Measurements from ENCODE around the gene KLHL30.

Gene KLHL30

DNA sequence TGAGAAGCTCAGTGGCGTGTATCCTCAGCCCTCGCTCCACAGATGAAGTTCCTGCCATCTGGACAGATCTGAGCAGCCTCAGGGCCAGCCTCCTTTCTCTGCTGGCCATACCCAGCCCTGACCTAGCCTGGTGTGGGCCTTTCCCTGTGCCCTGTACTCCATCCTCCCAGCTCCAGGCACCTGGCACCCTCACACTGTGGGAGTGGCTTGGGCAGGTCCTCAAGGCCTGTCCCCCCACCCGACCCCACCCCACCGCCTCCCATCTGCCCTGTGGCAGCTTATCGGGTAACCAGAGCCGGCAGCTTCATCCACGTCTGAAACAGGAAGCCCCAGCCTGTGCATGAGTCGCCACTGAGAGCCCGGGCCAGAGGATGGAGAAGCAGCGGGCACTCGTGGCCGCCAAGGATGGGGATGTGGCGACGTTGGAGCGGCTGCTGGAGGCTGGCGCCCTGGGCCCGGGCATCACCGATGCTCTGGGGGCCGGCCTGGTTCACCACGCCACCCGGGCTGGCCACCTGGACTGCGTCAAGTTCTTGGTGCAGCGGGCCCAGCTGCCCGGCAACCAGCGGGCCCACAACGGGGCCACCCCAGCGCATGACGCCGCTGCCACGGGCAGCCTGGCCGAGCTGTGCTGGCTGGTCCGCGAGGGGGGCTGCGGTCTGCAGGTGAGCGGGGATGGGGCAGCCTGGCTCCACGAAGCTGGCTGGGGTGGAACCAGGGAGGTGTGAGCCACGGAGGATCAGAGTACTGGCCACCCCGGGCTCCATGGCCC lies 38.2 kb upstream of the KLHL30 start, which contains the start of gene ESPNL:
ESPNL (plus strand) TSS at position 292 of the 772 bp plus-strand sequence; CDS start at position 372, 80 bp downstream.
- H3K4me1 Mint-ChIP-seq: peaks cover 3% of the 10 kb centered on the region
- no peaks in the 10 kb centered on the region for H3K36me3 Mint-ChIP-seq
- H3K27ac Mint-ChIP-seq: no peak within 1 kb of the TSS
- no peak within 1 kb of the TSS for H3K4me3 Mint-ChIP-seq
- H3K27me3 Mint-ChIP-seq: no peaks in the 10 kb centered on the region
- H3K9me3 Mint-ChIP-seq: no peaks in the 10 kb centered on the region

DNA sequence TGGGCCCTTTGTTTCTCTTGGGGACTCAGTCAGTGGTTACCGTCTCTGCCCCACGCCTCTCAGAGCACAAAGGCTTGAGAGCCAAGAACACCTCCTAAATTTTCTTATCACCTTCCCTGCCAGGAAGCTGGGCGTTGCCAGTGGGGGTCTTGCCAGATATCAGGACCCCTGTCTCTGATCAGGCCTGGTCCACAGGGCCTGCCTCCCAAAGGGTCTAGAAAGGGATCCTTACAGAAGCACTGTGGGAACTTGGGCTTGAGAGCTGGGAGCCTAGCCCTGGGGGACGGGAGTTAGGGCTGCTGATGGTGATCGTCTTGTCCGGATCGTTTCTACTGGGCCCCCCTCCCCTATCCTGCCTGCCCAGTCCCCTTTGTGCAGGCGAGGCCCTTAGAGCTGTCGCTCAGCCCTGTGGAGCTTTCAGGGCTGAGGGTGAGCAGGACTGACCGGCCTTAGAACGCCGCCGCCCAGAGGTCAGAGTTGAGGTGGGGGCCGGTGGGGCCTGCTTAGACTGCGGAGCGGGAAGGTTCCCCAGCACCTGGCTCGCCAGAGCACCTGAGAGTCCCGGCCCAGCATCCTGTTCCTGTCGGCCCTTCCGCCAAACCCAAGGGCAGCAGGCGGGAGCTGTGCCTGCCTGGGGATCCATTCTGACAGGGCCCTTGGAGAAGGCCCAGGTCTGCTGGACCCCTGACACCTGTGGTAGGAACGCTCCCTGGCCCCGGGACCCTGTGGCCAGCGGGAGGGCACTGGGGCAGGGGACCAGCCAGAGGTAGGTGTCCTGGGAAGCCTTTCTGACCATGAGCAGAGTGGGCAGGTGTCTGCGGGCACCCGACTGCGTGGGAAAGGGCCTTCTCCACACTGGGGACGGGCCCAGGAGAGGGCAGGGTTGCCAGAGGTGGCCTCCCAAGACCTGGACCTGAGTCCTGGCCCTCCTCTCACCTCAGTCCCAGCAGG lies 37.4 kb upstream of the KLHL30 start:
- H3K27me3 Mint-ChIP-seq: no peaks in the 10 kb centered on the region
- no peaks in the 10 kb centered on the region for H3K36me3 Mint-ChIP-seq
- H3K27ac Mint-ChIP-seq: no peak overlapping the region
- H3K4me3 Mint-ChIP-seq: no peak overlapping the region
- no peaks in the 10 kb centered on the region for H3K9me3 Mint-ChIP-seq
- peaks cover 3% of the 10 kb centered on the region for H3K4me1 Mint-ChIP-seq

DNA sequence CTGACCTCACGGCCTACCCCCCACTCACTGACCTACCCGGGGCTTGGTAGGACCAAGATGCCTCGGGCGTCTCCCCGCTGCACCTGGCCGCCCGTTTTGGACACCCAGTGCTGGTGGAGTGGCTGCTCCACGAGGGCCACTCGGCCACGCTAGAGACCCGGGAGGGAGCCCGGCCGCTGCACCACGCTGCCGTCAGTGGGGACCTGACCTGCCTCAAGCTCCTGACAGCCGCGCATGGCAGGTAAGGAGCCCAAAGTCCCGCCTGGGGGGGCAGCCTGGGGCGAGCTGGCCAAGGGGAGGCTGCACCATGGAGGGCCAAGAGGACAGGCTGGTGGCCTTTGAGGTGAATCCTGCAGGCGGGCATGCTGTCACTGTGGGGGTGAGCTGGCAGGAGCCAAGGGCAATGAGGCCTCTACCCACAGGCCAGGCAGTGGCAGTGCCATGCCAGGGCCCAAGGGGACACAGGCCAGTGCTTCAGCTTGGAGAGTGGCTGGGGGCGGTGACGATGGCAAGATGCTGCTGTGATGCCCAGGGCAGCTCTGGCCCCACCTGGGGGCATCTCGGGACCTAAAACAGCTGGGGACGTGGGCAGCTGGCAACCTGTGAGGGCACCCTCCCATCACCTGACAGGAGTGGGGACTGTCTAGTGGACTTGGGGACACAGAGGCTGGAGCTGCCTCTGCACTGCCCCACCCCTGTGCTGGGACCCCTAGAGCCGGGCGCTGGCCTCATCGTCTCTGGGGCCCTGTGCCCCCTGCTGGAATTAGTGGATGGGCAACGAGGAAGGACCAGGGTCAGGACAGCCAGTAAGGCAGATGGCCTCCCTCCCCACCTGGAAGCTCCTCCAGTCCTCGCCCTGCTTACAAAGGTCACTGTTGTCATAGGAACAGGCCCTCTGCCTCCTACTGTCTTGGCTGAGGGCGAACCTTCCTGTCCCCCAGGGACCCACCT lies 36.3 kb upstream of the KLHL30 start:
- H3K4me3 Mint-ChIP-seq: no peak overlapping the region
- no peak overlapping the region for H3K27ac Mint-ChIP-seq
- H3K27me3 Mint-ChIP-seq: no peaks in the 10 kb centered on the region
- peaks cover 3% of the 10 kb centered on the region for H3K4me1 Mint-ChIP-seq
- no peaks in the 10 kb centered on the region for H3K9me3 Mint-ChIP-seq
- H3K36me3 Mint-ChIP-seq: no peaks in the 10 kb centered on the region

DNA sequence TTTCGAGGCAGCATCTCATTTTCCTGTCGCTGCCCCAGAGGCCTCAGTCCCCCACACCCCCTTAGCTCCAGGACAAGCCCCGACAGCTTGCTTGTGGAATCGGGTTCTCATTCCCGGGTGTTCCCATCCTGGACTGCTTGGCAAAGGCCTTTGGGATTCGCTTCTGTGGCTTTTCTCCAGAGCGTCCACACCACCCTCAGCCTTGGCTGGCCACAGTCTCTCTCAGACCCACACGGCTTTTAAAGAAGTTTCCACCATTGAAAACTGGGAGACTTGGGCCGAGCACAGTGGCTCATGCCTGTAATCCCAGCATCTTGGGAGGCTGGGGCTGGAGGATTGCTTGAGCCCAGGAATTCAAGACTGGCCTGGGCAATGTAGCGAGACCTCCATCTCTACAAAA lies 35.6 kb upstream of the KLHL30 start:
- Mint-ChIP-seq H3K36me3 (no peaks in the 10 kb centered on the region), H3K27me3 (no peaks in the 10 kb centered on the region), H3K4me1 (peaks cover 3% of the 10 kb centered on the region), H3K9me3 (no peaks in the 10 kb centered on the region), H3K4me3 (no peak overlapping the region), H3K27ac (no peak overlapping the region)

DNA sequence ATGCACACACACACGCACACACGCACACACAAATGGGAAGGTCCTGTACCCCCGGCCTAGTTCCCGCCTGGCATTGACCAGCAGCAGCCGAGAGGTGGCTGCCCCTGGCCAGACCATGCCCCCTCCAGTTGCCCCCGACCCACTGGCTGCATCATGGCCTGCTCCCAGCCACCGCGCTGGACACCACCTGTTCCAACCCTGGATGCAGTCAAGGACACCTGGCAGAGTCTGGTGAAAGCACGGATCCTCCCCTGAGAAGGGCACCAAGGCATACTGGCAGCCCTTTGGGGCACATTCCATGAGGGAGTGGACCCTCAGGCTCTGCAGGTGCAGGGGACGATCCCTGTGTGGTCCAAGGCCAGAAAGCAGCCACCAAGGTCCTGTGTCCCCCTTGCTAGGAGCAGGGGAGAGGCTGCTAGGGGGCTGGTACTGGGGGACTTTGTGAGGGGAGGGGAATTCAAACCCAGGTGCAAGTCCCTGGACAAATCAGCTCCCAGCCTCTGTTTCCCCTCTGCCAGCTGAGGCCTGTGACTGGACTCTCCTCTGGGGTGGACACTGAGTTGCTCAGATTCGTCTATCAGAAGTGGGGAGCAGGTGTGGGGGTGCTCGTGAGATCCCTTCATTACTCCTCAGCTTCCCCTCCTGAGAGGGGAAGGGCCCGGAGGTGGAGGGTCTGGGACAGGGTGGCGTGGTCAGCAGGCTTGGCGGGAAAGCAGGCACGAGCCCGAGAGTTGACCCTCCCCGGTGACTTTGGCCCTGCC lies 34.8 kb upstream of the KLHL30 start:
- Mint-ChIP-seq H3K36me3 (no peaks in the 10 kb centered on the region), H3K27ac (no peak overlapping the region), H3K27me3 (no peaks in the 10 kb centered on the region), H3K4me3 (no peak overlapping the region), H3K9me3 (no peaks in the 10 kb centered on the region), H3K4me1 (peaks cover 3% of the 10 kb centered on the region)

DNA sequence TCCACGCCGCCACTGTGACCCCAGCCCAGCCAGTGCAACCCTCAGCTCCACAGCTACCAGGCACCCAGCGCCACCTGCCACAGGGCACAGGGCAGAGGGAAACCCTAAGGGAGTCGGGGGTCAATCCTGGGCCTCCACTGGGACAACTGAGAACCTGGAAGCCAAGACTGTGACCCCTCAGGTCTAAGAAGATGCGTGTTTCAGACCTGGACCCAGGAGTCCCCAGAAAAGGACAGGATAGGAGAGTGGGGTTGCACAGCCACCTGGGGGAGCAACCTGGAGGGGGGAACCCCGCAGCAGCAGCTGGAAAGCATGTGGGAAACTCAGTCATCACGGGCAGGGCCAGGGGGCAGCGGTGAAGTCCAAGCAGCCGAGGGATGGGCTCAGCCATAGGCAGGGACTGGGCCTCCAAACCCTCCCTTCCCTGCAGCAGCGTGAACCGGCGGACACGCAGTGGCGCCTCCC lies 34.2 kb upstream of the KLHL30 start:
- H3K27ac Mint-ChIP-seq: no peak overlapping the region
- H3K4me1 Mint-ChIP-seq: peaks cover 5% of the 10 kb centered on the region
- no peaks in the 10 kb centered on the region for H3K36me3 Mint-ChIP-seq
- H3K27me3 Mint-ChIP-seq: no peaks in the 10 kb centered on the region
- no peak overlapping the region for H3K4me3 Mint-ChIP-seq
- no peaks in the 10 kb centered on the region for H3K9me3 Mint-ChIP-seq

DNA sequence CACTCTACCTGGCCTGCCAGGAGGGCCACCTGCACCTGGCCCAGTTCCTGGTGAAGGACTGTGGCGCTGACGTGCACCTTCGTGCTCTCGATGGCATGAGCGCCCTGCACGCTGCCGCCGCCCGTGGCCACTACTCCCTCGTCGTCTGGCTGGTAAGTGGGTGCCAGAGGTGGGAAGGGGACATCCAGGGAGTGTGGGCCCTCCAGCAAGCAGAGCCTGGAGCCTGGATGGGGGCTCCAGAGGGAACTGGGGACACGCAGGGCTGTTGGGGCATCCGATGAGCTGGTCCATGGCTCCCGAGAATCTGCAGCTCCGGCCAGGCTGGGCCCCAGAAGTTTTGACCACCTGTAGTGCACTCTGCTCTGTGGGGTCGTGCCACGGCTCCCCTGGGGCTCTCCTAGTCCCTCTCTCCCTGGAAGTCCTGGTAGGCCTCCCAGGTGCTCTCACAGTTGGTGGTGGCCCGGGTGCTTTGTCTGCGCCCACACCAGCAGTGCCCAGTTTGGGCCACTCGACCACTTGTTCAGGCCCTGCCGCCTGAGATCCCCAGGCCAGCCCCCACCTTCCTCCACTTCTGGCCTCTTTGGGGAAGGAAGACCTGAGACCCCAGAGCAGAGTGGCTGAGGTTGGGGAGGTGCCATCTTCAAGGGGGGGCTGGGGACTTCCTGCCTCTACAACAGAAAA lies 33.6 kb upstream of the KLHL30 start:
- H3K4me1 Mint-ChIP-seq: peaks cover 8% of the 10 kb centered on the region
- H3K27me3 Mint-ChIP-seq: no peaks in the 10 kb centered on the region
- no peak overlapping the region for H3K27ac Mint-ChIP-seq
- H3K4me3 Mint-ChIP-seq: no peak overlapping the region
- H3K9me3 Mint-ChIP-seq: no peaks in the 10 kb centered on the region
- no peaks in the 10 kb centered on the region for H3K36me3 Mint-ChIP-seq

DNA sequence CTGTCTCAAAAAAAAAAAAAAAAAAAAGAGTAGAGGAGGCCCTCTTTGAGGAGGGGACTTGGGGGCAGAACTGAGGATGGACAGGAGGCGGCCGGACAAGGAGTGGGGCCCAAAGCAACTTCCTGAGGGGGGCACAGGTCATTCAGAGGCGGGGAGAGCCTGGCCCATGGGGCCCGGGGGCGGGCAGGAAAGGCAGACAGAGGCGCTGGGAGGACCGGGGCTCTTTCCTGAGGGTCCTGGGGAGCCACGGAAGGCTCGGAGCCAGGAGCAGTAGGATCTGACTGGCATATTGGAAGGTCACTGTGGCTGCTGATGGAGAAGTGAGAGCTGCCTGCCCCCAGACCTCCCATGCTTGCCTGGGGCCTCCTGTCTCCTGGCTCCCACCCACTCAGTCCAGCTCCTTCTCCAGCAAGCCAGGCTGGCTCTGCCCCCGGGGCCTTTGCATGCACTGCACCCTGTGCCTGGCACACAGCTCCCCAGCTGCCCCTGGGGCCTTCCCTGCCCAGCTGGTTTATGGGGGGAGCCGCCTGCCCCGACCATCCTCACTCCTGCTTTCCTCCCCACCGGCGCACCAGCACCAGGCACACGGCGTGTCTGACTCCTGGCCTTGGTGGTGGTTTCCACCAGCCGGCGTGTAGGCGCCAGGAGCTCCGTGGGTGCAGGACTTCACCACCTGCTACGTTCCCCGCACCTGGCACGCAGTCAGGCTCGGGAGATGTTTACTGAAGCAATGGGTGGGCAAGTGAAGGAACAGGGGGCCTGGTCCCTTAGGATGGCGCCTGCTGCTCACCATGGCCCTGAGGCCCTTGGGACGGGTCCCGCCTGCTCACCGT lies 32.7 kb upstream of the KLHL30 start:
- H3K27me3 Mint-ChIP-seq: no peaks in the 10 kb centered on the region
- peaks cover 8% of the 10 kb centered on the region for H3K4me1 Mint-ChIP-seq
- no peaks in the 10 kb centered on the region for H3K9me3 Mint-ChIP-seq
- no peaks in the 10 kb centered on the region for H3K36me3 Mint-ChIP-seq
- no peak overlapping the region for H3K27ac Mint-ChIP-seq
- H3K4me3 Mint-ChIP-seq: no peak overlapping the region

DNA sequence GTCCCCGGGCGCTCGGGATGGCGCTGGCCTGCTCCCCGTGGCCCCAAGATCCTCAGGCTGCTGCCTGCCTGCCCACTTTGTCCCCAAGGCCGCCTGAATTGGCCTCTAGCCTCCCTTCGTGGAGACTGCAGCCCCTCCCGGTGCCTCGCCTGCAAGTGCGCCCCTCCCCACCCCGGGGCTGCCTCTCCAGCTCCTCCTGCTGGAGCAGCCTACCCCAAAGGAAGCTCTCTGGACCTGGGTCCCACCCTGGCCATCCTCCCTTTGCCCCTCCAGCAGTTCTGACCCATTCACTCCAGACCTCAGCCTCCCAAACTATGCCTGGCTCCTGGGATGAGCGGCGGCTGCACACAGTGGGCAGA lies 32.1 kb upstream of the KLHL30 start:
- H3K36me3 Mint-ChIP-seq: no peaks in the 10 kb centered on the region
- no peak overlapping the region for H3K27ac Mint-ChIP-seq
- no peaks in the 10 kb centered on the region for H3K27me3 Mint-ChIP-seq
- H3K4me1 Mint-ChIP-seq: peaks cover 8% of the 10 kb centered on the region
- H3K4me3 Mint-ChIP-seq: no peak overlapping the region
- H3K9me3 Mint-ChIP-seq: peaks cover 2% of the 10 kb centered on the region

DNA sequence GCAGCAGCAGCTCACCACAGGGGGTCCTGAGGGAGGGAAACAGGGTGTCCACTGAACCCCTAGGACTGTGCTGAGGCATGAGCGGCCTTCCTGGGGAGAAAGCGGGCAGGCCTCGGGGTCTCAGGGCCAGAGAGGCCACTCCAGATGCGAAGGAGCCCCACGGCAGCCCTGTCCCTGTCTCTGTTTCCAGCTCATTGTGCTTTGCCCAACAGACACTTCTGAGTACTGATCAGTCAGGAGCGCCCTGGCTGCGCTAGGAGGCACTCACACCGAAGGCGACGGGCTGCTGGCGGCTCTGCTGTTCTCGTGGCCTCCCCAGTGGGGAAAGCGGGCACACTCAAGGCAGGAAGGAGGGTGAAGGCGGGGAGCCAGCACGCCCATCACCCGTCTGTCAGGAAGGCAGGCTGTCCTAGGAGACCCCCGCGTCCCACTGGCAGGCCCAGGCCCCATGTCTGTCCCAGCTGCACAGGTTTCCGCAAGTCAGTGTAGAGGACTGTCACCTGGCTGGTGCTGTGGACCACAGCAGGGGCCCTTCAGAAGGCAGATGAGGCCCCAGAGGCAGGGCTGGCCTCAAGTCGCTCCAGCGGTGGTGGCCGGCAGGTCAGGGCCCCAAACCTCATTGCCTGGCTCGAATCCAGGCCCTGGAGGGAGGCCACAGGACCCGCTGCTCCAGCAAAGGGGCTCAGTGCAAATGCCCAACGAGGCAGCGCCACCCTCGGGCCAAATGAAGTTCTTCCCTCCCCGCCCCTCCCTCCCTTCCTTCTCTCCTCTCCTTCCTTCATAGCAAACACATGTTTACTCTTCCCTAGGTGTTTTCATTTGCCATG lies 31.6 kb upstream of the KLHL30 start:
- peaks cover 8% of the 10 kb centered on the region for H3K4me1 Mint-ChIP-seq
- no peak overlapping the region for H3K4me3 Mint-ChIP-seq
- no peak overlapping the region for H3K27ac Mint-ChIP-seq
- H3K27me3 Mint-ChIP-seq: no peaks in the 10 kb centered on the region
- H3K36me3 Mint-ChIP-seq: no peaks in the 10 kb centered on the region
- peaks cover 6% of the 10 kb centered on the region for H3K9me3 Mint-ChIP-seq

DNA sequence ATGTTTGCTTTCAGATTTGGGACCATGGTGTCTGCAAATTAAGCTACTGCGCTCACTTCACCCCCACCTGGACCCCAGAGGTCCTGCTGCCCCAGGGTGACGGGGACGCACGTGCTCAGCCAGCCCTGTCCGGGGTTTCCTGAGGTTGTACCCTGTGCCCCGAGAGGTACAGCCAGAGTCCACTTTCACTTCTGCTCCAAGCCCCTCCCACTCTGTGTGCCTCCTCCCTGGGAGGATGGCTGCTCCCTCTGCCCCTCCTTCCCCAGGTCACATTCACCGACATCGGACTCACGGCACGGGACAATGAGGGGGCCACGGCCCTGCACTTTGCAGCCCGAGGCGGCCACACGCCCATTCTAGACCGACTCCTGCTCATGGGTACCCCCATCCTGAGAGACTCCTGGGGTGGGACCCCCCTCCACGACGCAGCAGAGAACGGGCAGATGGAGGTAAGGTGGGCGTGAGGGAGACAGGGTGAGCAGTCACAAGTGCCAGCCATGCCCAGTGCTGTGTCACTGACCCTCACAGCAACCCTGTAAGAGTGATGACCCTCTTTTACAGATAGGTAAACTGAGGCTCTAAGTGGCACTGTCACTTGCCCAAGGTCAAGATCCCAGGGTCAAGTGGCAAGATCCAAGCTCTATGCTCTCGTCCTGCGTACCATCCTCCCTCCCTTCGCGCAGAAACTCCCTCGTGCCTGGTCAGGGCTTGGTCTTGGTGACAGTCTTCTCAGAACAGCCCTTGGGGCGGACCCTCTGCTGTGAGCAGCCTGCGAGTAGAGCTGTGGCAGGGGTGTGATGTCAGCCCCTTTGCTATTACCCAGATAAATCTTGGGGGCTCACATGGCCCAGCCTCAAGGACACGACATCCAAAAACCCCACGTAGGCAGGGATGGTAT lies 30.7 kb upstream of the KLHL30 start:
- Mint-ChIP-seq H3K36me3 (peaks cover 1% of the 10 kb centered on the region), H3K27ac (no peak overlapping the region), H3K4me1 (peaks cover 8% of the 10 kb centered on the region), H3K4me3 (no peak overlapping the region), H3K9me3 (peaks cover 9% of the 10 kb centered on the region), H3K27me3 (no peaks in the 10 kb centered on the region)
